Measurements from ENCODE around the gene HOXD12.

HOXD12 gene

GRCh38 chr2:176079831-176080539 lies 19.6 kb upstream of the HOXD12 start:
- H3K4me3 ChIP-seq (ENCODE audit: low read depth, low read length, poor library complexity, severe bottlenecking): no peak overlapping the region
- no peaks in the 10 kb centered on the region for H3K4me1 ChIP-seq (ENCODE audit: insufficient read depth, low read length, severe bottlenecking)
- no peak overlapping the region for H2AFZ ChIP-seq (ENCODE audit: low read length)
- no peak for TF ChIP-seq EZH2 (IDR thresholded peaks at IDR 0.05; ENCODE audit: borderline replicate concordance, low read length)
- no peak for TF ChIP-seq CTCF (IDR thresholded peaks at IDR 0.05; ENCODE audit: low read length)
- no peaks in the 10 kb centered on the region for H3K36me3 ChIP-seq (ENCODE audit: insufficient read depth, low read length)
- no peaks in the 10 kb centered on the region for H3K9me3 ChIP-seq (ENCODE audit: low read length)
- no peaks in the 10 kb centered on the region for H3K9me2 ChIP-seq (ENCODE audit: low read depth, low read length)
- no peak overlapping the region for H3K9ac ChIP-seq (ENCODE audit: low read length)
- H3F3A ChIP-seq (ENCODE audit: insufficient read depth, low read length): no peaks in the 10 kb centered on the region
- no peak overlapping the region for H3K27ac ChIP-seq (ENCODE audit: low read depth, low read length, poor library complexity, severe bottlenecking)
- H3K4me2 ChIP-seq (ENCODE audit: low read length): no peak overlapping the region
- no peaks in the 10 kb centered on the region for H3K79me2 ChIP-seq (ENCODE audit: insufficient read depth, low read length)
- H4K20me1 ChIP-seq (ENCODE audit: insufficient read depth, low read length): no peaks in the 10 kb centered on the region
- no peaks in the 10 kb centered on the region for H3K27me3 ChIP-seq (ENCODE audit: insufficient read depth, low read length)

- Histone ChIP-seq H3K9me2 (ENCODE audit: low read depth, low read length) (no peaks in the 10 kb centered on the region), H3F3A (ENCODE audit: insufficient read depth, low read length) (no peaks in the 10 kb centered on the region), H2AFZ (ENCODE audit: low read length) (no peak overlapping the region), H3K4me3 (ENCODE audit: low read depth, low read length, poor library complexity, severe bottlenecking) (no peak overlapping the region), H3K9me3 (ENCODE audit: low read length) (no peaks in the 10 kb centered on the region), H4K20me1 (ENCODE audit: insufficient read depth, low read length) (no peaks in the 10 kb centered on the region), H3K9ac (ENCODE audit: low read length) (no peak overlapping the region), H3K27ac (ENCODE audit: low read depth, low read length, poor library complexity, severe bottlenecking) (no peak overlapping the region), H3K4me1 (ENCODE audit: insufficient read depth, low read length, severe bottlenecking) (no peaks in the 10 kb centered on the region), H3K79me2 (ENCODE audit: insufficient read depth, low read length) (no peaks in the 10 kb centered on the region), H3K4me2 (ENCODE audit: low read length) (no peak overlapping the region), H3K36me3 (ENCODE audit: insufficient read depth, low read length) (no peaks in the 10 kb centered on the region), H3K27me3 (ENCODE audit: insufficient read depth, low read length) (no peaks in the 10 kb centered on the region)
- TF ChIP-seq EZH2 (IDR thresholded peaks at IDR 0.05; ENCODE audit: borderline replicate concordance, low read length) (no peak), CTCF (IDR thresholded peaks at IDR 0.05; ENCODE audit: low read length) (no peak)
Observed at GRCh38 chr2:176080540-176081375, 18.8 kb upstream of the HOXD12 start.

GRCh38 chr2:176081376-176081836 lies 18.2 kb upstream of the HOXD12 start:
- H3K4me3 ChIP-seq (ENCODE audit: low read depth, low read length, poor library complexity, severe bottlenecking): no peak overlapping the region
- H2AFZ ChIP-seq (ENCODE audit: low read length): no peak overlapping the region
- H3K36me3 ChIP-seq (ENCODE audit: insufficient read depth, low read length): no peaks in the 10 kb centered on the region
- no peaks in the 10 kb centered on the region for H3F3A ChIP-seq (ENCODE audit: insufficient read depth, low read length)
- H3K27me3 ChIP-seq (ENCODE audit: insufficient read depth, low read length): no peaks in the 10 kb centered on the region
- no peak overlapping the region for H3K4me2 ChIP-seq (ENCODE audit: low read length)
- no peaks in the 10 kb centered on the region for H3K79me2 ChIP-seq (ENCODE audit: insufficient read depth, low read length)
- H3K4me1 ChIP-seq (ENCODE audit: insufficient read depth, low read length, severe bottlenecking): no peaks in the 10 kb centered on the region
- H3K9ac ChIP-seq (ENCODE audit: low read length): no peak overlapping the region
- no peak overlapping the region for H3K27ac ChIP-seq (ENCODE audit: low read depth, low read length, poor library complexity, severe bottlenecking)
- no peaks in the 10 kb centered on the region for H4K20me1 ChIP-seq (ENCODE audit: insufficient read depth, low read length)
- TF ChIP-seq EZH2 (IDR thresholded peaks at IDR 0.05; ENCODE audit: borderline replicate concordance, low read length) (no peak), CTCF (IDR thresholded peaks at IDR 0.05; ENCODE audit: low read length) (no peak)
- H3K9me2 ChIP-seq (ENCODE audit: low read depth, low read length): no peaks in the 10 kb centered on the region
- H3K9me3 ChIP-seq (ENCODE audit: low read length): no peaks in the 10 kb centered on the region
